Adrenal gland (tissue), 5 donors: ENCODE results near the gene PDE6G.

Experiments used
- POLR2A ChIP-seq, 2 donors: fragments of 450-650 bp; IDR thresholded peaks; one replicate each; pipeline ENCODE4 v1.6.1; 2017; ENCODE audit warnings: antibody characterized with exemption in 2 of 2, mild to moderate bottlenecking in 2 of 2, moderate library complexity in 1 of 2
- TF ChIP-seq, protein P1 (sequence below), 6 experiments: fragments of 450-650 bp in 4 of 6; fragments of 200-600 bp in 2 of 6; sonication (generic) in 1 of 6; IDR thresholded peaks; 1 replicate in 5 of 6; 2 replicates in 1 of 6; pipeline versions ENCODE4 v1.5.1 to v1.8.0; 2016 to 2021; ENCODE audit warnings: antibody characterized with exemption in 6 of 6, mild to moderate bottlenecking in 2 of 6, moderate library complexity in 1 of 6
- donor health status: DM: no; HTN: no; CAD: no.

DNA sequence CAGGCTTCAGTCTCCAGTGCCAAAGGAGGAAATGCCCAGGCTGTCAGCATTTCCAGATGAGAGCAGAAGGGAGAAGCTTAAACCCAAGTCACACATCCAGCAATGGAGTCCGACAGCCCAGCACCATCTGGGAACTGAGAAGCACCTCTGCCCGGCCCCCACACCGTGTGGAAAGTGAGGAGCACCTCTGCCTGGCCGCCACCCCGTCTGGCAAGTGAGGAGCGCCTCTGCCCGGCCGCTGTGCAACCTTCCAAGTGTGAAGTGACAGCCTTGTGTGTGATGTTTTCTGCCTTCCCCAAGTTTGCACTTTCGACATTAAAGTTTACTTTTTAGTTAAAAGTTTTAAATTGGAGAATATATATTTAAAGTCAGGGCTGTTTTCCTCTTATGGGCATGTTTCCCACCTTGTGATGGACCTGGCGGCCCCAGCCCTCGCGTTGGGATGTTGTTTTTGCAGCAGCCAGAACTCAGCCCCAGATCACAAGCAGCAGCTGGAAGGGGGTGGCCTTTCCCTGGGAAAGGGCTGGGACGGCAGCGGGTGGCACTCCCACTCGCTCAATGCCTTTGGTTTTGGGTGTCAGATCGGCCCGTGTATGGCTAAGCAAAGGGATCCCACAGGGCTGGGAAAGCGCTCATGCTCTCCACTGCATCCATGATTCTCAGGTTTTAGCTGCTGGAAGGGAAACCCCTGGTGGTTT, 17.4 kb upstream of the PDE6G start:
- TF ChIP-seq, protein P1, sequence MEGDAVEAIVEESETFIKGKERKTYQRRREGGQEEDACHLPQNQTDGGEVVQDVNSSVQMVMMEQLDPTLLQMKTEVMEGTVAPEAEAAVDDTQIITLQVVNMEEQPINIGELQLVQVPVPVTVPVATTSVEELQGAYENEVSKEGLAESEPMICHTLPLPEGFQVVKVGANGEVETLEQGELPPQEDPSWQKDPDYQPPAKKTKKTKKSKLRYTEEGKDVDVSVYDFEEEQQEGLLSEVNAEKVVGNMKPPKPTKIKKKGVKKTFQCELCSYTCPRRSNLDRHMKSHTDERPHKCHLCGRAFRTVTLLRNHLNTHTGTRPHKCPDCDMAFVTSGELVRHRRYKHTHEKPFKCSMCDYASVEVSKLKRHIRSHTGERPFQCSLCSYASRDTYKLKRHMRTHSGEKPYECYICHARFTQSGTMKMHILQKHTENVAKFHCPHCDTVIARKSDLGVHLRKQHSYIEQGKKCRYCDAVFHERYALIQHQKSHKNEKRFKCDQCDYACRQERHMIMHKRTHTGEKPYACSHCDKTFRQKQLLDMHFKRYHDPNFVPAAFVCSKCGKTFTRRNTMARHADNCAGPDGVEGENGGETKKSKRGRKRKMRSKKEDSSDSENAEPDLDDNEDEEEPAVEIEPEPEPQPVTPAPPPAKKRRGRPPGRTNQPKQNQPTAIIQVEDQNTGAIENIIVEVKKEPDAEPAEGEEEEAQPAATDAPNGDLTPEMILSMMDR (IDR thresholded peaks at IDR 0.05): no peak
- TF ChIP-seq POLR2A (IDR thresholded peaks at IDR 0.05): no peak
